Adipose tissue (tissue), 3 donors: ENCODE results near the gene TTC39A. TPM values are rescaled to one million over a fixed set of nuclear protein-coding genes. Genes with fewer than 3 reads are reported as not detected.

Experiments
- H3K27ac ChIP-seq: one replicate; pipeline ENCODE4 v1.5.1; 2013; ENCODE audit warnings: low read depth, low read length
- WGBS, 3 donors: extraction: QIAGEN DNeasy Blood & Tissue Kit; methylation state at CpG; one replicate each; pipeline ENCODE4 v1.1.7; 2013; 5-methylcytosine and 5-hydroxymethylcytosine counted together
- polyA plus RNA-seq, 3 donors: library from polyadenylated mRNA; stranded (reverse); fragments of 200-250 nt; gene quantifications; one replicate each; pipeline ENCODE4 v1.2.3, GENCODE V29; 2013
- donor health status: healthy with polysubstance abuse.
- donor health status: Bipolar disorder and iron deficiency.
- donor health status: healthy.

The TTC39A gene
- polyA plus RNA-seq, 3 donors = 1.9 to 9.0 (median 2.9) TPM

DNA sequence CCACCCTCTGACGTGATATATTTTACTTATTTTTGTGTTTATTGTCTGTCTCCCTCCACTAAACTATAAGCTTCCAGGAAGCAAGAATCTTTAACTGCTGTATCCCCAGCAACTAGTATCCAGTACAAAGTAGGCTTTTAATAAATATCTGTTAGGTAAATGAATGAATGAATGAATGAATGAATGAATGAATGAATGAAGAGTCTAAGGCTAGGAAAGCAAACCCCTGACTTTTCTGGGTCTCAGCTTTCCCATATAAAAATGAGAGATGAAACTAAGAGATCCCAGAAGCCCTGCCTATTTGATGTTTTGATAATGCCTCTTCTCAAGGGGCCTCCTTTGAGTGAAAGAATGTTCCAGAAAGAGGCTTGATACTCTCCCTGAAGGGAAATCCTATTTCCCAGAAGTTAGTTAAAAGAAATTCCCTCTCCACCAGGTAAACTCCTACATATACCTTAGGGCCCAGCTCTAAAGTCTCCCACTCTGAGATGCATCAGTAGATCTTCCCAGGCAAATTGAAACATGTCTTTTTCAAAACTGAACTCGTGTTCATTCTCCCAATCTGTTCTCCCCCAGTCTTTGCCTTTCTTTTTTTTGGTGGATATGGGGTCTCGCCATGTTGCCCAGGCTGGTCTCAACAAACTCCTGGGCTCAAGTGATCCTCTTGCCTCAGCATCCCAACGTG is 7.8 kb downstream of the TTC39A start:
- 90 to 94% (median 90%) methylated on average over 4 of the region's 4 CpGs for WGBS, 3 donors
- no peak overlapping the region for H3K27ac ChIP-seq

DNA sequence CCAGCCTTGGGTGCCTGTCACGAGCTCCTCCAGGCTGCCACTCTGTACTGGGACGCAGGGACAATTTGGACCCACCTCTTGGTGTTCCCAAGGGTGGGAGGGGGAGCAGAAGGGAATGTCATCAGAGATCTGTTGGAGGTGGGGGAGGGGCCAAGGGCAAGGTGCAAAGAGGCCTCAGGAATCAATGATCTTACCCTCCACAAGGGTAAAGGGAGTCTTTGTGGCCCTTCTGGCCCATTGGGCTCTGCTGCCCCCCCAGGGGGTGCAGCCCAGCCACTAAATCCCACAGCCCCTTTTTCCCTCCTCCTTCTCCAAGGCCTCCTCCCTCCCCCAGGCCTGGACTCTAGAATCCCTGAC is 8.5 kb downstream of the TTC39A start:
- H3K27ac ChIP-seq = no peak overlapping the region

DNA sequence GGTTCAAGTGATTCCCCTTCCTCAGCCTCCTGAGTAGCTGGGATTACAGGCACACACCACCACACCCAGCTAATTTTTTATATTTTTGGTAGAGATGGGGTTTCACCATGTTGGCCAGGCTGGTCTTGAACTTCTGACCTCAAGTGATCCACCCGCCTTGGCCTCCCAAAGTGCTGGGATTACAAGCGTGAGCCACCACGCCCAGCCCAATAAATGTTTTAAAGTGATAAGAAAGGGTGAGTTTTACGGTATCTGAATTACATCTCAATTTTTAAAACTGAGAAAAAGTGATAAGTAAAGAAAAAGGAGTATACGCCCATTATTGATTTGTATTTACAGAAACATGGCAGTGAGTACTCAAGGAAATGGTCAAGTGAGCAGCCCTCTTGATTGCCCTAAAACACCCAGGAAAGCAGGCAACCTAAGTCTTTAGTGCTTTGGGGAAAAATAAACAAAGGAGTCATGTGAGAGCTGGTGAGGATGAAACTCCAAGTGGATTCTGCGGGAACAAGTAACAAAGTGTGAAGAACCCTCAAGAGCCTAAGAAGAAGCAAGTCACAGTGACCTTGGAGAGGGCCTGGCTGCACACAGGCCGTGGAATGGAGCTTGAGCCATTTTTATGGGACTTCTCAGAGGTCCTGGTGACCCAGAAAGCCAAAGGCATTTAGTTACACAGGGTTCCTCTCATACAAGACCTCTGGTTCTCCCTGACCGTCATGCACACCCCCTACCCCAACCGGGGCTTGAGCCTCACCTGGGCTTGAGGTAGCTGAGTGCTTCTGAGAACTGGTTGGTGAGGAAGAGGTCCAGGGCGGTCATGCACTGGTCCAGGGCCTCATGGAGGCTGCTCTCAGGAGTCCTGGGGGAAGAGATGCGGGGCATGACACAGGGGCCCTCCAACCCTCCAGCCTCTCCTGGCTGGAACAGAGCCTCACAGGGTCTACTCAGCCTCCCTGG is 9.1 kb downstream of the TTC39A start:
- no peak overlapping the region for H3K27ac ChIP-seq
- 91 to 95% (median 94%) methylated on average over 11 of the region's 11 CpGs for WGBS, 3 donors

More for the DNA sequence above, 8.5 kb downstream of the TTC39A start:
- 90 to 96% (median 92%) methylated on average over 2 of the region's 2 CpGs for WGBS, 3 donors

DNA sequence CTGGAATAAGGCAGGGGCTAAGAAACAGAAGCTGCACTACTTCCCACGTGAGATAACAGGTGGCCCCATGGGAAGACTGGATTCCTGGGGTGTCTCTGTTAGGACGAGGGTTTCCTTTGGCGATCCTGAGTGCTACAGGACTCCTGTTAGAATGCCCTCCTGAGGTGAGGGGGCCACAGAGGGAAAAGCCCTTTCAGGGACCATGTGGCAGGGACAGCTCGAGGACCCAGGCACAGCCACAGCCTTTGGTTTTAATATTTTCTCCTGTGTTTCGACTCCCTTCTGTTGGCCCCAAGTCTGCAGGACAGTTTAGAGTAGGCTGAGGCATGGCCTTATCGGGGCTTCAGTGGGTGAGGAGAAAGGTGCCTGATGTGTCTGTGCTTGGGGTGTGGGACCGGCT is 12.6 kb downstream of the TTC39A start:
- WGBS, 3 donors = 90 to 91% (median 91%) methylated on average over 7 of the region's 7 CpGs

DNA sequence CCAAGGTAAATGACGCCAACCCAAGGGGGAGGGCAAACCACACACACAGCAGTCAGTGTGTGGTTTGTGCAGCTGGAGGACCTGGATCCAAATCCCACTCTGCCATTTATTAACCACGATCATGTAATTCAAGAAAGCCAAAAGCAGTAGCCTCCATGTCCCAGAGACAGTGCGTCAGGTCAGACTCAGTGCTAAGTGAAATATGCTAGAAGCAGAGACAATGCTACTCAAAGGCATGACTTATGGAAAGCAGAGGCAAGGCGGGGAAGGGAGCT is 13.6 kb downstream of the TTC39A start:
- no peak overlapping the region for H3K27ac ChIP-seq
- whole genome bisulfite sequencing, 3 donors = 42 to 83% (median 80%) methylated on average over 4 of the region's 4 CpGs

More for the DNA sequence above, 12.6 kb downstream of the TTC39A start:
- no peak overlapping the region for H3K27ac ChIP-seq

GRCh38 chr1:51316113-51316845 is 14.1 kb downstream of the TTC39A start:
- WGBS, 3 donors = 81 to 86% (median 85%) methylated on average over 9 of the region's 9 CpGs
- H3K27ac ChIP-seq = no peak overlapping the region

- 45 to 77% (median 73%) methylated on average over 3 of the region's 3 CpGs for WGBS, 3 donors
- H3K27ac ChIP-seq = no peak overlapping the region
These were observed 15.4 kb downstream of the TTC39A start for GRCh38 chr1:51314974-51315373.

DNA sequence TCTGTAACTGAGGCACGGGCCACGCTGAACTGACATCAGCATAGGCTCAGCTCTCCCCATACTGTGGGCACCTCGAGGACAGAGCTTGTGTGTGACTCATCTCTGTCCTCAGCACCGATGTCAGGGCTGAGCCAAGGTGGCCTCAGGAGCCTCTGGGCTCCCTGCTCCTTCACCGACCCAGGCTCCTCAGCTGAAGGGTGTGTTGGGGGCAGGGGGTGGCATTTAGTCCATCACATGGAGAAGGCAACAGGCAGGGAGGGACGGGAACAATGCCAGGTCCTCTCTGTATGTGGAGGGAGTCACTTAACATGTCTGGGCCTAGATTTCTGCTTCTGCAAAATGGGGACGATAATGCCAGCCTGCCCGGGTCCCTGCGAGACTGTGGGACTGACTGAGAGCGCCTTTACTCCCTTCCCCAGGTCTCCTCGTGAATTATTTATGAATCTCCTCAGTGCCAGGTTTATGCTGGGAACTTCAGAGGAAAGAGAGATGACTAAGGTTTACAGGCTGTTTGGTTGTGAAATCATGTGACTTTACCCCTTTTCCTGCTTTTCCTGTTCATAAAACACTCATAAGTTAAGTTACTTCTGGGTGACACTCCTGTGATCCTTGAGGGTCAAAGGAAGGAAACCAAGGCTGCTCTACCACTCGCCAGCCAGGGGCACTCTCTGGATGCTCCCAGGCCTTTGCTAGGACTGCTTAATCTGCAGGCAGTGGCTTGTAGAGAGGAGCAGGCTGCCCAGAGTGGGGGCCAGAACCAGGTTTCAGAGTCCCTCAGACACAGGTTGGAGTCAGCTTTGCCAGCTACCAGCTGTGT is 16.2 kb downstream of the TTC39A start:
- WGBS, 3 donors = 53 to 58% (median 55%) methylated on average over 12 of the region's 12 CpGs
- no peak overlapping the region for H3K27ac ChIP-seq

- no peak overlapping the region for H3K27ac ChIP-seq
- 93 to 98% (median 95%) methylated on average over 5 of the region's 5 CpGs for WGBS, 3 donors
These were observed 17.0 kb downstream of the TTC39A start for GRCh38 chr1:51313268-51313852.

- H3K27ac ChIP-seq = no peak overlapping the region
These were observed 17.6 kb downstream of the TTC39A start for GRCh38 chr1:51312718-51313117.

GRCh38 chr1:51311826-51312225 is 18.5 kb downstream of the TTC39A start:
- 88 to 94% (median 93%) methylated on average over 5 of the region's 5 CpGs for WGBS, 3 donors
- H3K27ac ChIP-seq = no peak overlapping the region

More at GRCh38 chr1:51312718-51313117, 17.6 kb downstream of the TTC39A start:
- 85 to 87% (median 86%) methylated on average over 4 of the region's 4 CpGs for WGBS, 3 donors

DNA sequence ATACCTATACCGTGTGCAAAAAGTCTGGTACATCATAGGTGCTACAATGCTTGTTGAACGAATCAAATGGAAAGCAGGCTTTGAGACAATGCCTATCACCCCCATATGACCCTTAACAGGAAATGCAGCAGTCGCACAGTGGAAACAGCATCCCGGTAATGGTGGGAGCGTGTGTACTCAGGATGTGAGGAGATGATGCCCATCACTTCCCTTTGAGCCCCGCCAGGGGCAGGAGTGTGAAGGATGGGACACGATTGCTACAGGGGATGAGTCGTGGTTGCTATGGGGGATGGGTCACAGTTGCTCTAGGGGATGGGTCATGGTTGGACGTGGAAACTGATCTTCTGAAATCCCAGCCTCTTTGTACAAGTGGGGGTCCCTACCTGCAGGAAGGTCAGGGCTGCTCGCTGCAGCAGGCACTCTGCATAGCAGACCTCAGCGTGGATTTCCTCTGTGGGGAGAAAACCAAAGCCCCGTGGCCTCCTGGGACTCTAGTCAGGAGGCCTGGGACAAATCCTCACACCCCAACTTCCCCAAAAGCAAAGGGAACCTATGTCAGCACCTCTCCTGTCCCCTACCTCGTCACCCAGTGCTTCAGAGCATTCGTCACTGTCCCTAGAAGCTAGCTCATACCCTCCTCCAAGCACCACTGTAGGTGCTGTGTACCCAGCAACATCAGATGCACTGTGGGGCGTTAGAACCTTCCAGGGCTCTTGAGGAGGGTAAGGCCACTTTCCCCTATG is 19.3 kb downstream of the TTC39A start:
- 45 to 83% (median 53%) methylated on average over 15 of the region's 15 CpGs for WGBS, 3 donors
- no peak overlapping the region for H3K27ac ChIP-seq

GRCh38 chr1:51309291-51309690 is 21.1 kb downstream of the TTC39A start:
- whole genome bisulfite sequencing, 3 donors = 83 to 94% (median 87%) methylated on average over 8 of the region's 8 CpGs
- H3K27ac ChIP-seq = no peak overlapping the region

DNA sequence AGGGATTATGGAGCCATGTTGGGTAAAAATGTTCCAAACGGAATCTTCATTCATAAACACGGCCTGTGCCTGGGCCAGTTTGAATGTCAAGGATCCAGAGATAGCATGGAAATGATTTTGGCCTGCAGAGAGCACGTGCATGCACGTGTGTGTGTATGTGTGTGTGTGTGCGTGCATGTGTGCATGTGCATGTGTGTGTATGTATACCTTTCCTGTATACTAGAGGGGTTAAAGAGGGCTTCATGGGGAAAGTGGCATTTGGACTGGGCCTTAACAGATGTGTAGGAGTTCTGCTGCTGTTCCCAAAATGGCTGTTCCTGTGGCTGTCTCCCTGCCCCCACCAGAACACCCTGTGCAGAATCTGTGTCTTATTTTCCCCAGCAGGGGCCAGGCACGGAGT is 21.7 kb downstream of the TTC39A start:
- H3K27ac ChIP-seq = no peak overlapping the region
- WGBS, 3 donors = 93 to 96% (median 93%) methylated on average over 6 of the region's 6 CpGs

DNA sequence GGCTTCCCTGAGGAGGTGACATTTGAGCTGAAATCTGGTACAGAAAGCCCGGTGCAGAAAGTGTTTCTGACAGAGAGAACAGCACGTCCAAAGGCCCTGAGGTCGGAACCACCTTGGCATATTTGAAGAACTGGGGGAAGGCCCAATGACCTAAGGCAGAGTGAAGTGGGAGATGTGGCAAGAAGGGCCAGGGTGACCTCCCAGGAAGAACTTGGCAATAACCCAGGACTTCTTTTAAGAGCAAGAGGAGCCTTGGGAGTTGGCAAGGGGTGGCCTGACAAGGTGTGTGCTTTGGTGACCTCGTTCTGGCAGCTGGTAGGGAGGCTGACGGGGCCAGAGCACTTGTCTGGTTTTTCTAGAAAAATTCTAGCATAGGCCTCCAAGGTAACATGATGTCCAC is 23.4 kb downstream of the TTC39A start:
- 83 to 94% (median 90%) methylated on average over 5 of the region's 5 CpGs for WGBS, 3 donors
- H3K27ac ChIP-seq = no peak overlapping the region

- H3K27ac ChIP-seq = no peak overlapping the region
- 38 to 82% (median 78%) methylated on average over 4 of the region's 4 CpGs for WGBS, 3 donors
These were observed 25.0 kb downstream of the TTC39A start for GRCh38 chr1:51305371-51305823.

DNA sequence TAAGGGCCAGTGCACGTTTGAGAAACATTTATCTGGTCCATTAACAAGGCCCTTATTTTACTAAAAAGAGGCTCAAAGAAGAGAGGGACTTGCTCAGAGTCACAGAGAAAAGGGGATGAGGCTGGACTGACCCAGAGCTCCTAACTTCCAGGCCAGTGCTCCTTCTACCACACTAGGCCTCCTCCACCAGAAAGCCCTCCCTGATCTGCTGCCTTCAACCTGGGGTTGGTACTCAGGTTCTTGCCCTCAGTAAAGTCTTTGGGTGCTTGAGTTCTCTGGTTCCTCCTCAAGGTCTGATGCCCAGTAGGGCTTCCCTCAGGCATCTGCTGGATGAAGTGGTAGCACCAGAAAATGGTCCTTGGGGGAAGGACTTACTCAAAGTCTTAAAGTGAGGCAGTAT is 26.0 kb downstream of the TTC39A start:
- no peak overlapping the region for H3K27ac ChIP-seq
- 54 to 71% (median 56%) methylated on average over 1 of the region's 1 CpG for WGBS, 3 donors
